NCI-H774 (cell line): ENCODE measurements around the gene DHCR24.
"Not testable (repeated sequence)": the region's sequence is repeated elsewhere in the genome, so short reads cannot be mapped to it uniquely, and the experiment has no call there.

Source experiments
- DNase-seq: peaks from one replicate; lab custom pipeline; 2025; lab: John Stamatoyannopoulos, UW

Gene DHCR24

GRCh38 chr1:54886724-54887664 lies at the start of gene DHCR24:
TSS of gene DHCR24 (minus strand) at chr1:54887195. CDS start at chr1:54887119, 76 bp downstream.
- peak; percentile 95 for DNase-seq

GRCh38 chr1:54936791-54937190 lies 49.8 kb upstream of the DHCR24 start:
- DNase-seq = no peak

GRCh38 chr1:54934869-54935268 lies 47.9 kb upstream of the DHCR24 start:
- DNase-seq = no peak

- DNase-seq = not testable (repeated sequence)
These were observed 47.1 kb upstream of the DHCR24 start for GRCh38 chr1:54934081-54934480.

- no peak for DNase-seq
These were observed 44.4 kb upstream of the DHCR24 start for GRCh38 chr1:54931275-54931840.

GRCh38 chr1:54929700-54930099 lies 42.7 kb upstream of the DHCR24 start:
- no peak for DNase-seq

GRCh38 chr1:54928327-54928726 lies 41.3 kb upstream of the DHCR24 start:
- DNase-seq = no peak

GRCh38 chr1:54927472-54928240 lies 40.7 kb upstream of the DHCR24 start:
- no peak for DNase-seq

- peak; percentile 20 for DNase-seq
These were observed 40.0 kb upstream of the DHCR24 start for GRCh38 chr1:54926970-54927369.

GRCh38 chr1:54922921-54923421 lies 36.0 kb upstream of the DHCR24 start:
- DNase-seq = no peak

- DNase-seq = no peak
These were observed 35.2 kb upstream of the DHCR24 start for GRCh38 chr1:54922040-54922761.

GRCh38 chr1:54919367-54920359 lies 32.7 kb upstream of the DHCR24 start:
- DNase-seq = no peak

- not testable (repeated sequence) for DNase-seq
These were observed 24.1 kb upstream of the DHCR24 start for GRCh38 chr1:54911076-54911475.

- DNase-seq = no peak
These were observed 19.6 kb upstream of the DHCR24 start for GRCh38 chr1:54906586-54906985.

GRCh38 chr1:54904476-54905048 lies 17.6 kb upstream of the DHCR24 start:
- DNase-seq = no peak

GRCh38 chr1:54894271-54894670 lies 7.3 kb upstream of the DHCR24 start:
- no peak for DNase-seq

- DNase-seq = no peak
These were observed 5.6 kb upstream of the DHCR24 start for GRCh38 chr1:54892586-54892985.

GRCh38 chr1:54889132-54889725 lies 2.2 kb upstream of the DHCR24 start:
- DNase-seq = no peak

- DNase-seq = peak; percentile 83
These were observed 1.2 kb upstream of the DHCR24 start for GRCh38 chr1:54888080-54888733.
